Right cardiac atrium (tissue), 5 donors: ENCODE measurements around the gene CAMK4. TPM values are rescaled to one million over a fixed set of nuclear protein-coding genes. Genes with fewer than 3 reads are reported as not detected.

Experiments used
- ATAC-seq, 2 donors: fragments of 200-7000 bp; cut with Tn5 transposase; one replicate each; pipeline versions ENCODE4 v1.8.0 to v1.9.1; 2020; ENCODE audit warnings: moderate library complexity in 2 of 2, mild to moderate bottlenecking in 1 of 2
- DNase-seq, 3 donors: peaks; one replicate each; pipeline ENCODE4 v3.0.0-alpha.2; 2020
- H3K27ac ChIP-seq: one replicate; pipeline ENCODE4 v1.5.1; 2013; ENCODE audit warnings: mild to moderate bottlenecking, low read length, control low read depth, moderate library complexity
- H3K27me3 ChIP-seq: one replicate; pipeline ENCODE4 v1.6.1; 2013; ENCODE audit not compliant: control insufficient read depth, insufficient read depth
- H3K4me1 ChIP-seq: one replicate; pipeline ENCODE4 v1.6.1; 2013; ENCODE audit warnings: low read length; ENCODE audit not compliant: control insufficient read depth, insufficient read depth
- H3K4me3 ChIP-seq: one replicate; pipeline ENCODE4 v1.5.1; 2013; ENCODE audit warnings: low read length, control low read depth
- H3K9me3 ChIP-seq: one replicate; pipeline ENCODE4 v1.6.1; 2013; ENCODE audit warnings: low read length; ENCODE audit not compliant: control insufficient read depth
- WGBS: extraction: QIAGEN DNeasy Blood & Tissue Kit; methylation state at CpG from one replicate; pipeline ENCODE4 v1.1.7; 2013; 5-methylcytosine and 5-hydroxymethylcytosine counted together
- intact Hi-C, 4 donors: fragments of 100-400 bp; cut with DNase I; formaldehyde crosslinking; loops; one replicate each; pipeline versions ENCODE4 v1.11.0 to v1.14.0; 2022 to 2023
- polyA plus RNA-seq: library from polyadenylated mRNA; stranded (reverse); fragments of 200-250 nt; gene quantifications from one replicate; pipeline ENCODE4 v1.2.3, GENCODE V29; 2013
- total RNA-seq, 4 donors: library from RNA; stranded (reverse); fragmentation: NEBNext Ultra II Directional; extraction: Animal tissue kit (Norgen Biotek cat#: 25700); gene quantifications; one replicate each; pipeline ENCODE4 v1.2.1, GENCODE V29; 2021
- donor health status: healthy with polysubstance abuse.
- donor health status: DM: no; HTN: yes; CAD: no.
- donor health status: DM: no; HTN: no; CAD: no.
- donor health status: DM: no; HTN: yes; CAD: no; lungs with severe emphysema.
- donor health status: DM: yes; HTN: yes; CAD: no.

Gene CAMK4
- total and polyA plus RNA-seq, 5 donors: 0.25 to 0.66 (median 0.60) TPM; not detected in 1

GRCh38 chr5:111261610-111262009, 37.4 kb downstream of the CAMK4 start:
- no peak for DNase-seq
- intact Hi-C loops: no loop called here
- WGBS: 47% methylated on average over 1 of the region's 1 CpG

DNA sequence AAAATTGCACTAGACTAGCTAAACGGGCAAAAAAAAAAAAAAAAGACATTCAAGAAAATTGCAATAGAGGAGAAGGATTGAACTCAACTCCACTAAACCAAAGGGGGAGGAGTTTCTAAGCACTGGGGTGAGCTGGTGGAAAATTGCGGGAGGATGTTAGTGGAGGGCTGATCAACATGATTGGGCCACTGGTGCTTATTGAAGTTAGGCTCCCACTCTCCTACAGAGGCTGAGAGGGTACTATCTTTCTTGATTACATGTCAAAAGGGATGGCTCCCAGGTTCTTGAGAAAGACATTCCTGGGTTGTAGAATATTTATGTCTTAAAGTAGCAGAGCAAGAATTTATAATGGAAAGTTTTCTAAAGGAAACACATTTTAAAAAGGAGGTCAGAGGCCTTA, 38.0 kb downstream of the CAMK4 start:
- no peaks in the 10 kb centered on the region for H3K27me3 ChIP-seq
- WGBS: 43% methylated on average over 2 of the region's 2 CpGs
- ATAC-seq: no peak
- no peaks in the 10 kb centered on the region for H3K4me1 ChIP-seq
- no peak overlapping the region for H3K4me3 ChIP-seq
- intact Hi-C loops: no loop called here
- H3K9me3 ChIP-seq: no peaks in the 10 kb centered on the region
- no peak overlapping the region for H3K27ac ChIP-seq
- no peak for DNase-seq

More at GRCh38 chr5:111261610-111262009, 37.4 kb downstream of the CAMK4 start:
- H3K4me3 ChIP-seq: no peak overlapping the region
- no peaks in the 10 kb centered on the region for H3K27me3 ChIP-seq
- H3K27ac ChIP-seq: no peak overlapping the region
- no peaks in the 10 kb centered on the region for H3K4me1 ChIP-seq
- no peak for ATAC-seq
- H3K9me3 ChIP-seq: no peaks in the 10 kb centered on the region

DNA sequence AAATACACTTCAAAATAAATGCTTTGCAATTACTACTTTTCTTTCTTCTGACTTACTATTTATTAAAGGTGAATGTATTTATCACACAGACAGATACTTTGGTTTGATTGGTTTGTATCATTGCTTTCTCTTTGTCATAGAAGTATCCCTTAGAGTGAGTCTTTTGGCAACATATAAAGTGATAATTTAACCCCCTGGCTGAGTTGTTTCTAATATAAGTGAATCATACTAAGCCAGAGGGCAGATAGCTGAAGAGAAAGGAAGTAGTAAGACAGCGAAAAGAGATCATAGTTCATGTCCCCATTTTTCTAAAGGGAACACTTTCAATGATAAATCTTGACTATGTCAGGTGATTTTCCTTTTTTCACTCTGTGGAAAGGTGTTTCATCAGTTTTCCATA, 38.6 kb downstream of the CAMK4 start:
- 92% methylated on average over 1 of the region's 1 CpG for WGBS
- Histone ChIP-seq H3K4me1 (no peaks in the 10 kb centered on the region), H3K4me3 (no peak overlapping the region), H3K27me3 (no peaks in the 10 kb centered on the region), H3K27ac (no peak overlapping the region), H3K9me3 (no peaks in the 10 kb centered on the region)
- ATAC-seq: no peak
- intact Hi-C loops: no loop called here
- no peak for DNase-seq

- Histone ChIP-seq H3K27ac (no peak overlapping the region), H3K4me1 (no peaks in the 10 kb centered on the region), H3K9me3 (no peaks in the 10 kb centered on the region), H3K4me3 (no peak overlapping the region), H3K27me3 (no peaks in the 10 kb centered on the region)
- ATAC-seq (no peak), DNase-seq (no peak)
- 70% methylated on average over 2 of the region's 2 CpGs for WGBS
- intact Hi-C loops: no loop called here
Measured at GRCh38 chr5:111266491-111266890, 42.3 kb downstream of the CAMK4 start.

- H3K27me3 ChIP-seq: no peaks in the 10 kb centered on the region
- no peak overlapping the region for H3K27ac ChIP-seq
- no peaks in the 10 kb centered on the region for H3K9me3 ChIP-seq
- ATAC-seq (no peak), DNase-seq (no peak)
- intact Hi-C loops: no loop called here
- H3K4me1 ChIP-seq: no peaks in the 10 kb centered on the region
- no peak overlapping the region for H3K4me3 ChIP-seq
Measured at GRCh38 chr5:111268300-111268699, 44.1 kb downstream of the CAMK4 start.

- no peak overlapping the region for H3K4me3 ChIP-seq
- 87% methylated on average over 3 of the region's 3 CpGs for WGBS
- H3K27ac ChIP-seq: no peak overlapping the region
- DNase-seq: no peak
- intact Hi-C loops: no loop called here
- ATAC-seq: no peak
- H3K9me3 ChIP-seq: no peaks in the 10 kb centered on the region
- H3K27me3 ChIP-seq: no peaks in the 10 kb centered on the region
- H3K4me1 ChIP-seq: no peaks in the 10 kb centered on the region
Measured at GRCh38 chr5:111271885-111272284, 47.7 kb downstream of the CAMK4 start.

- 86% methylated on average over 2 of the region's 2 CpGs for WGBS
- intact Hi-C loops: no loop called here
- ATAC-seq: no peak
- Histone ChIP-seq H3K4me3 (no peak overlapping the region), H3K9me3 (no peaks in the 10 kb centered on the region), H3K27me3 (no peaks in the 10 kb centered on the region), H3K27ac (no peak overlapping the region), H3K4me1 (no peaks in the 10 kb centered on the region)
- DNase-seq: no peak
Measured at GRCh38 chr5:111277061-111277460, 52.9 kb downstream of the CAMK4 start.

- DNase-seq (peak; percentile 34 to 77 (median 72)), ATAC-seq (peak in 1 of 2 donors; percentile 68)
- intact Hi-C loops: loop anchor here in 1 of 4 donors (2.0 kb wide), 1 partner anchor 120 kb away; no protein-coding TSS in a partner anchor
- no peaks in the 10 kb centered on the region for H3K4me1 ChIP-seq
- H3K4me3 ChIP-seq: no peak overlapping the region
- H3K27ac ChIP-seq: no peak overlapping the region
- H3K27me3 ChIP-seq: no peaks in the 10 kb centered on the region
- 42% methylated on average over 12 of the region's 12 CpGs for WGBS
- H3K9me3 ChIP-seq: no peaks in the 10 kb centered on the region
Measured at GRCh38 chr5:111278858-111279504, 54.8 kb downstream of the CAMK4 start.

DNA sequence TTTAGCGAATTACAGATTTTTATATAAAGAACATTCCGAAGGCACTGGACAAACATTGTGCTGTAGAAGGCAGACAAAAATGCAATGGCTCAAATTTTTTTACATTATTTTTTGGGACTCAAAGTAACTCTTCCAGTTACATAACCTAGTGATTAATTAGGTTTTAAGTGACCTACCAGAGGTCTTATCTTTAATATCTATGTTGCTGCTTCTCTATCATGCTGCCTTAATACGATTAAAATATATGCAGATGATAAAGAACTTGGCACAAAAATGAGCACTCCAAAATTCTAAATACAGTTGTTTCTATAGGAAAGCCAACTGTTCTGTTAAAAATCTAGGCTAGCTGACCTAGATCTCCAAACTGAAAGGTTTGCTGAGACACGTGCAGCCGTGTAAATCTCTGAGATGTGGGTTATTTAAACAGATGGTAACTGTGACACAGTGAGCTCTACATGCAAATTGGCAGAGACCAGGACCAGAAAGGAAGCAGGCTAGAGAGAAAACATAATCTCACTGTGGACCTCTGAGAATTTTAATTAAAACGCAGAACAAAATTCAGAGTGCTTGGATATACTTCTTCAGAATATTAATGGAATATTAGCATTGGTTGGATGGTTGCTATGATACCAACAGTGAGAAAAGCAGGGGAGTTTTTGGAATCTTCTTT, 56.2 kb downstream of the CAMK4 start:
- WGBS: 58% methylated on average over 6 of the region's 6 CpGs
- ATAC-seq: no peak

DNA sequence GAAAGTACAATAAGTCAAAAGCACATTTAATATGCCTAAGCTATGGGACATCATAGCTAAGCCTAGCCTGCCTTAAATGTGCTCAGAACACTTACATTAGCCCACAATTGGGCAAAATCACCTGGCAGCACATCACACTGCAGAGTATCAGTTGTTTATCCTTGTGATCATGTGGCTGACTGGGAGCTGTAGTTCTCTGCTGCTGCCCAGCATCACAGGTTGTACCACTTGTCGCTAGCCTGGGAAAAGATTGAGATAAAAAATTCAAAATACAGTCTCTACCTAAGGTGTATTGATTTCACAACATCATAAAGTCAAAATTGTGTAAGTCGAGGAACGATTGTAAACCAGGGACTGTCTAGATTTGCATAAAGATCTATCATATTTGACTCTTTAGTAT, 58.6 kb downstream of the CAMK4 start:
- ATAC-seq (no peak), DNase-seq (no peak)
- intact Hi-C loops: no loop called here
- H3K27me3 ChIP-seq: no peaks in the 10 kb centered on the region
- no peaks in the 10 kb centered on the region for H3K9me3 ChIP-seq
- 90% methylated on average over 3 of the region's 3 CpGs for WGBS
- no peak overlapping the region for H3K27ac ChIP-seq
- H3K4me3 ChIP-seq: no peak overlapping the region
- no peaks in the 10 kb centered on the region for H3K4me1 ChIP-seq

More for the DNA sequence above, 56.2 kb downstream of the CAMK4 start:
- Histone ChIP-seq H3K27me3 (no peaks in the 10 kb centered on the region), H3K27ac (no peak overlapping the region), H3K4me3 (no peak overlapping the region), H3K4me1 (no peaks in the 10 kb centered on the region), H3K9me3 (no peaks in the 10 kb centered on the region)
- no peak for DNase-seq
- intact Hi-C loops: no loop called here

- Histone ChIP-seq H3K27me3 (no peaks in the 10 kb centered on the region), H3K4me1 (no peaks in the 10 kb centered on the region), H3K9me3 (no peaks in the 10 kb centered on the region), H3K27ac (no peak overlapping the region), H3K4me3 (no peak overlapping the region)
- ATAC-seq (no peak), DNase-seq (no peak)
- intact Hi-C loops: no loop called here
- WGBS: 82% methylated on average over 2 of the region's 2 CpGs
Measured at GRCh38 chr5:111284825-111285224, 60.6 kb downstream of the CAMK4 start.
